ENCODE results near the gene POU6F1.

- TF ChIP-seq CTCF (IDR thresholded peaks at IDR 0.05) (no peak), ZFX (IDR thresholded peaks at IDR 0.05; ENCODE audit: borderline replicate concordance) (no peak)
These were observed 7.0 kb downstream of the POU6F1 start for GRCh38 chr12:51210690-51211395.

All from 22Rv1 (cell line).